Left ventricle myocardium superior (tissue), 1 donor: Measurements from ENCODE around the gene ELAPOR1. TPM values are rescaled to one million over a fixed set of nuclear protein-coding genes. Genes with fewer than 3 reads are reported as not detected.

Source experiments
- ATAC-seq: fragments of 200-7000 bp; cut with Tn5 transposase; one replicate; pipeline ENCODE4 v1.9.1; 2020; ENCODE audit warnings: mild to moderate bottlenecking, moderate library complexity
- DNase-seq: peaks from one replicate; pipeline ENCODE4 v3.0.0-alpha.2; 2020
- intact Hi-C: fragments of 100-400 bp; cut with micrococcal nuclease; formaldehyde crosslinking; loops from one replicate; pipeline ENCODE4 v1.11.0; 2022
- total RNA-seq: library from RNA; stranded (reverse); fragmentation: NEBNext Ultra II Directional; extraction: Animal tissue kit (Norgen Biotek cat#: 25700); gene quantifications from one replicate; pipeline ENCODE4 v1.2.1, GENCODE V29; 2021
- donor health status: DM: no; HTN: yes; CAD: no; lungs with severe emphysema.

Gene ELAPOR1
- total RNA-seq, 1 donor from 2014 or later: 0.30 TPM

GRCh38 chr1:109163551-109163950 is 49.6 kb downstream of the ELAPOR1 start:
- no peak for ATAC-seq
- intact Hi-C loops: no loop called here
- no peak for DNase-seq

Other genes with a start within 250 kb of the ELAPOR1 start
- gene GPSM2, start 237.1 kb upstream of the ELAPOR1 start, total RNA-seq: 4.9 TPM
- 29.1 TPM for gene CLCC1, start 150.6 kb upstream of the ELAPOR1 start, total RNA-seq
- gene WDR47, start 72.0 kb upstream of the ELAPOR1 start, total RNA-seq: 16.6 TPM
- gene TAF13, start 38.1 kb upstream of the ELAPOR1 start, total RNA-seq: 62.4 TPM
- gene TMEM167B, start 23.4 kb upstream of the ELAPOR1 start, total RNA-seq: 31.5 TPM
- gene SARS1, start 99.8 kb downstream of the ELAPOR1 start, total RNA-seq: 99.8 TPM
- 9.8 TPM for gene CELSR2, start 135.4 kb downstream of the ELAPOR1 start, total RNA-seq
- 0.74 TPM for gene PSRC1, start 169.0 kb downstream of the ELAPOR1 start, total RNA-seq
- gene MYBPHL, start 192.9 kb downstream of the ELAPOR1 start, total RNA-seq: 0.35 TPM